Measurements from ENCODE around the gene MNAT1.
A peak's percentile ranks its signal among the peaks of the same experiment; 100 is the strongest.

Gene MNAT1

GRCh38 chr14:60805841-60806430, 71.4 kb downstream of the MNAT1 start:
- POLR2A ChIA-PET, result no interaction called here
- no peaks in the 10 kb centered on the region for H3K9me3 ChIP-seq (ENCODE audit: control insufficient read depth, insufficient read depth, low read depth, low read length)
- no peak overlapping the region for H3K27ac ChIP-seq (ENCODE audit: extremely low read depth, low read depth, low read length)
- H3K4me1 ChIP-seq (ENCODE audit: control insufficient read depth, insufficient read depth, low read length), result 0 out of 2 replicates have a peak, but pooled peaks cover 5% of the 10 kb centered on the region
- H3K36me3 ChIP-seq (ENCODE audit: control insufficient read depth in 2 of 2, insufficient read depth in 1 of 2, low read length in 2 of 2), result peaks cover 0 to 3% of the 10 kb centered on the region in 2 experiments; a peak in 2 of 3 replicates
- TF ChIP-seq ZNF701 (tag by site-specific recombination; IDR thresholded peaks at IDR 0.05) (no peak), BCL11B (tag by site-specific recombination; IDR thresholded peaks at IDR 0.05; ENCODE audit: low read depth) (no peak), SCRT1 (tag by site-specific recombination; IDR thresholded peaks at IDR 0.05; ENCODE audit: borderline replicate concordance) (no peak), ZFP41 (tag by site-specific recombination; IDR thresholded peaks at IDR 0.05; ENCODE audit: borderline replicate concordance) (no peak), SP7 (tag by site-specific recombination; IDR thresholded peaks at IDR 0.05) (peak; percentile 20; the same call in 1 of the 2 replicates)
- CTCF ChIA-PET, result no interaction called here
- H3K4me3 ChIP-seq (ENCODE audit: low read depth, low read length), result no peak overlapping the region

GRCh38 chr14:60807247-60807646, 72.7 kb downstream of the MNAT1 start:
- TF ChIP-seq ZNF639 (tag by site-specific recombination; IDR thresholded peaks at IDR 0.05), result no peak
- no peak for TF ChIP-seq ZEB2 (tag by site-specific recombination; IDR thresholded peaks at IDR 0.05)
- no peak for TF ChIP-seq TSHZ1 (tag by site-specific recombination; IDR thresholded peaks at IDR 0.05; ENCODE audit: borderline replicate concordance)
- no peak for TF ChIP-seq PRDM10 (tag by site-specific recombination; IDR thresholded peaks at IDR 0.05)
- no peak for TF ChIP-seq ZNF366 (tag by site-specific recombination; conservative IDR thresholded peaks at IDR 0.05)
- TF ChIP-seq ZSCAN4 (tag by site-specific recombination; IDR thresholded peaks at IDR 0.05), result no peak
- no peak for TF ChIP-seq ZNF211 (tag by site-specific recombination; IDR thresholded peaks at IDR 0.05; ENCODE audit: low read depth)
- TF ChIP-seq ZNF266 (tag by site-specific recombination; IDR thresholded peaks at IDR 0.05; ENCODE audit: low read depth), result no peak
- no peak for TF ChIP-seq WT1 (tag by site-specific recombination; IDR thresholded peaks at IDR 0.05)
- no peak for TF ChIP-seq ZNF596 (tag by site-specific recombination; IDR thresholded peaks at IDR 0.05)
- no peak for TF ChIP-seq PRDM2 (tag by site-specific recombination; IDR thresholded peaks at IDR 0.05; ENCODE audit: borderline replicate concordance)
- no peak overlapping the region for H3K27ac ChIP-seq (ENCODE audit: extremely low read depth, low read depth, low read length)
- ChIA-PET POLR2A (no interaction called here), CTCF (interaction anchor here (0.6 kb wide), 1 partner anchor 216 kb away, joined by 3 read pairs; no protein-coding TSS in a partner anchor)
- 0 out of 2 replicates have a peak, but pooled peaks cover 5% of the 10 kb centered on the region for H3K4me1 ChIP-seq (ENCODE audit: control insufficient read depth, insufficient read depth, low read length)
- peaks cover 6 to 12% of the 10 kb centered on the region in 2 experiments for H3K36me3 ChIP-seq (ENCODE audit: control insufficient read depth in 2 of 2, insufficient read depth in 1 of 2, low read length in 2 of 2)
- H3K9me3 ChIP-seq (ENCODE audit: control insufficient read depth, insufficient read depth, low read depth, low read length), result no peaks in the 10 kb centered on the region
- no peak overlapping the region for H3K4me3 ChIP-seq (ENCODE audit: low read depth, low read length)

Measured in HEK293 (cell line).